GM12892 (cell line): ENCODE data around the gene MEIKIN.

ENCODE experiments used
- POLR2A ChIP-seq: IDR thresholded peaks from 2 replicates; pipeline ENCODE4 v1.6.1; 2011; ENCODE audit warnings: low read depth, low read length, control low read depth
- POLR2AphosphoS5 ChIP-seq: IDR thresholded peaks from 2 replicates; pipeline ENCODE4 v1.6.1; 2011; ENCODE audit warnings: low read depth, low read length, control low read depth

- TF ChIP-seq POLR2A (no peak), POLR2AphosphoS5 (no peak)
Measured at GRCh38 chr5:131913603-131914002, 31.9 kb downstream of the MEIKIN start.
